Measurements from ENCODE around the gene CPA4.

Gene CPA4

DNA sequence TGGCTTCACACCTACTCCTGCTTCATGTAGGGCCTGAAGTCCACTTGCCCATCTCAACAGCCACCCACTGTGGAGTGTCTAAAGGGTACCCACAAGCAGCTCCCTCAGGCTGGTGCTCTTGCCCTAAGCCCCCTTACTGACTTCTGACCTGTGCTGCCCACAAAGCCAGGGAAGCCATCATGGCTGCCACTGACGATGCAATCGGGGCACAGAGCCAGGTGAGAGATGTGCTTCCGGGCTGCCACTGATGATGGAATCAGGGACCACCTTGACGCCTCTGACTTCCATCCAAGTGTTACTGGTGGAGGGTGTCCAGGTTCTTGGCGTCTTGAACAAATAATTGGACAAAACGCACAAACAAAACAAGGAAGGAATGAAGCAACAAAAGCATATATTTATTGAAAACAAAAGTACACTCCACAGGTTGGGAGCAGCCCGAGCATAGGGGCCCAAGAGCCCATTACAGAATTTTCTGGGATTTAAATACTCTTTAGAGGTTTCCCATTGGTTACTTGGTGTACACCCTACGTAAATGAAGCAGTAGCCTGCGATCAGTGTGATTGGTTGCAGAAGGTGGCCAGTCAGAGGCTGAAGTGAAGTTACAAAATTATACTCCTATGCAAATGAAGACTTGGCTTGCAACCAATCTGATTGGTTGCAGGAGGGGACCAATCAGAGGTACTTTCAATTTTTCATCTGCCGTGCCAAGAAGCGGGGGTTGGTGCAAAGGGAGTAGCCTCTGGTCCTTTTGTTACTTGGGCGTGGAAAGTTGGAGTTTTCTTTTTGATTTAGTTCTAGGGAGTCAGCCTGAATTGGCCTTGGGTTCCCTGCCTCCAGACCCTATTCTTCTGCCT, 21.8 kb upstream of the CPA4 start:
- Histone ChIP-seq H3K4me1 (ENCODE audit: insufficient read depth, insufficient read length) (peaks cover 7% of the 10 kb centered on the region), H3K36me3 (ENCODE audit: insufficient read depth, insufficient read length, low read length) (no peaks in the 10 kb centered on the region), H3K9me3 (ENCODE audit: insufficient read depth, low read length) (no peaks in the 10 kb centered on the region), H3K9ac (ENCODE audit: insufficient read length, low read depth) (no peak overlapping the region), H3K4me3 (ENCODE audit: insufficient read length, low read depth) (no peak overlapping the region), H3K27me3 (ENCODE audit: insufficient read depth, insufficient read length) (no peaks in the 10 kb centered on the region)
- no peak for DNase-seq (ENCODE audit: low read depth, low spot score)
- TF ChIP-seq YY1 (IDR thresholded peaks at IDR 0.05; ENCODE audit: insufficient read depth, insufficient read length) (no peak), SUZ12 (IDR thresholded peaks at IDR 0.05; ENCODE audit: extremely low read depth, insufficient read depth, insufficient read length) (no peak), ZNF274 (IDR thresholded peaks at IDR 0.05; ENCODE audit: low read depth, low read length) (no peak)

DNA sequence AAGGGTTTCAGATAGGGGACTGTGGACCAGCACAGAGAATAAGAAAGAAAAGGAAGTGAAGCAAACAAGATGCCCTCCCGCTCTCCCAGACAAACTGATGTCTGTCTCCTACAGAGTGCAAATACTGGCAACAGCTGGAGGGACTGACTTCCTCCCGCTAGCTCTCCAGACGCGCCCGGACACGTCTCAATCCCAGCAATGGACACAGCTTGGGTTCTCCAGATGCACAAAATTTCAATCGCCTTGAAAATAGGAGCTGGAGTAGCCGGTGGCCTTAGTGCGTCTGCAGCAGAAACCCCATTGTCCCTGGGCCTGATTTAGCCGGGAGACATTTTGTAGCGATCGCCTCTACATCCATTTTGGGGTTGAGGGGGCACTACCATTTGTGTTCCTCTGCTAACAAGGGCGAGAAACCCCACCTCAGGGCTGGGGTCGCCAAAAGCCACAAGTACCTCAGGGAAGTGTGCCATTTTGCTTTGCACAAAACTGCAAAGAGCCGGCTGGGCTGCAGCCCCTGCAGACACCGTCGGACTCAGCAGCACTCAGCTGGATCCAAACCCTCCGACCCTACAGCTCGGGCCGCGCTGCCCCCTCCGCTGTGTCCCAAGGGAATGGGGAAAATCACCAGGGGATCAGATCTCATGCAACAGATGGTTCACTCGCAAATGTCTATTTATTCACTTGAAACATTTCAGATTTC, 20.4 kb upstream of the CPA4 start:
- no peaks in the 10 kb centered on the region for H3K36me3 ChIP-seq (ENCODE audit: insufficient read depth, insufficient read length, low read length)
- no peak for DNase-seq (ENCODE audit: low read depth, low spot score)
- peak overlapping the region; percentile 71 for H3K9ac ChIP-seq (ENCODE audit: insufficient read length, low read depth)
- no peaks in the 10 kb centered on the region for H3K9me3 ChIP-seq (ENCODE audit: insufficient read depth, low read length)
- peak overlapping the region; percentile 24 for H3K4me3 ChIP-seq (ENCODE audit: insufficient read length, low read depth)
- no peaks in the 10 kb centered on the region for H3K27me3 ChIP-seq (ENCODE audit: insufficient read depth, insufficient read length)
- peaks cover 7% of the 10 kb centered on the region for H3K4me1 ChIP-seq (ENCODE audit: insufficient read depth, insufficient read length)
- TF ChIP-seq YY1 (IDR thresholded peaks at IDR 0.05; ENCODE audit: insufficient read depth, insufficient read length) = peak; percentile 45
- no peak for TF ChIP-seq SUZ12 (IDR thresholded peaks at IDR 0.05; ENCODE audit: extremely low read depth, insufficient read depth, insufficient read length)
- no peak for TF ChIP-seq ZNF274 (IDR thresholded peaks at IDR 0.05; ENCODE audit: low read depth, low read length)

DNA sequence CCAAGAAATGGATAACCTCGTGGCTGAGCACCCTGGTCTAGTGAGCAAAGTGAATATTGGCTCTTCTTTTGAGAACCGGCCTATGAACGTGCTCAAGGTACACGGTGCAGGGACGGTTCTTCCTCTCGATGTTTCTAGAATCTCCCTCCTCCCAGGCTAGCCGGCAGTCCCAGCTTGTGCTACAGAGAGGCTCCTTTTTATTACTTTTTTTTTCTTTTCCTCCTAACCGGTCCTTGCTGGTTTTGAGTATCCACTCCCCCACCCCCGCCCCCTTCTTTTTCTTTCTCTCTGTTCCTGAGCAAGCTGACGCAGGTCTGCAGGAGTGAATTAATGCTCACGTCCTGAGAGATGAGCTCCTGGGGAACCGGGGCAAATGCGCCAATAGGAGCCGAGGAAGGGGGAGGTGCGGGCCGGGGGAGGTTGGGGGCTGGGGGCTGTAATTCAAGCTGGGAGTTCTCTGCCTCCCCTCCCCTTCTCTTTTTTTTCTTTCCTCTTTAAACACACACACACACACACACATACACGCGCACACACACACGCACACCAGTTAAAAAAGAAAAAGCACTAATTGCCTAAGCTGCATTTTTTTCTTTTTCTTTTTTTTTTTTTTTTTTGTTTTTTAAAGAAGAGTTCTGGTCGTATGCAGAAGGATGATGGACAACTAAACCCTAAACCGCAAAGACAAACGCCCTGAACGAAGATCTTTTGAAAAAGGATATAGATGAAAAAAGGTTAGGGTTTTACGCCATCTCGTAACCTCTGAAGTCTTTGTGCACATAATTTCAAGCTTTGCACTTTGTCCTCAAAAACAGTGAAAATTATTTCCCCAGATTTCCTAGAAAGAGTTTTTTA, 19.7 kb upstream of the CPA4 start:
- no peaks in the 10 kb centered on the region for H3K27me3 ChIP-seq (ENCODE audit: insufficient read depth, insufficient read length)
- H3K36me3 ChIP-seq (ENCODE audit: insufficient read depth, insufficient read length, low read length) = no peaks in the 10 kb centered on the region
- H3K4me3 ChIP-seq (ENCODE audit: insufficient read length, low read depth) = peak overlapping the region; percentile 33
- DNase-seq (ENCODE audit: low read depth, low spot score) = peak; percentile 94
- H3K4me1 ChIP-seq (ENCODE audit: insufficient read depth, insufficient read length) = peaks cover 7% of the 10 kb centered on the region
- no peaks in the 10 kb centered on the region for H3K9me3 ChIP-seq (ENCODE audit: insufficient read depth, low read length)
- TF ChIP-seq ZNF274 (IDR thresholded peaks at IDR 0.05; ENCODE audit: low read depth, low read length) (no peak), YY1 (IDR thresholded peaks at IDR 0.05; ENCODE audit: insufficient read depth, insufficient read length) (no peak), SUZ12 (IDR thresholded peaks at IDR 0.05; ENCODE audit: extremely low read depth, insufficient read depth, insufficient read length) (no peak)
- H3K9ac ChIP-seq (ENCODE audit: insufficient read length, low read depth) = peak overlapping the region; percentile 71

DNA sequence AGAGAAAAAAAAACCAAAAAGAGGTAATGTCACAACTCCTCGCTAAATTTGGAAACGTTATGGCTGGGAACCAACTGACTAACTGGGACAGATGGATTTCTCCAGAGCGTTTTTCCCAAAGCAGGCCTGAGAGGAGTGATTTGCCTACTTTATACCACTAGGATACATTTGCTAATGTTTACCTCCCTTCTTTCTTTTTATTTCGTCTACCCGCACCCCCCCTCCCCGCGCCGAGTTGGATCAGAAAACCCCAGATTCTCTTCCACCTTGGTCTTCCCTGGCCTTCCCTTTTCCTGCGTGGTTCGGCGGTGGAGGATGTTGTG, 19.1 kb upstream of the CPA4 start:
- Histone ChIP-seq H3K9me3 (ENCODE audit: insufficient read depth, low read length) (no peaks in the 10 kb centered on the region), H3K27me3 (ENCODE audit: insufficient read depth, insufficient read length) (no peaks in the 10 kb centered on the region), H3K4me1 (ENCODE audit: insufficient read depth, insufficient read length) (peaks cover 7% of the 10 kb centered on the region), H3K36me3 (ENCODE audit: insufficient read depth, insufficient read length, low read length) (no peaks in the 10 kb centered on the region), H3K9ac (ENCODE audit: insufficient read length, low read depth) (peak overlapping the region; percentile 62), H3K4me3 (ENCODE audit: insufficient read length, low read depth) (peak overlapping the region; percentile 33)
- no peak for TF ChIP-seq SUZ12 (IDR thresholded peaks at IDR 0.05; ENCODE audit: extremely low read depth, insufficient read depth, insufficient read length)
- no peak for TF ChIP-seq ZNF274 (IDR thresholded peaks at IDR 0.05; ENCODE audit: low read depth, low read length)
- DNase-seq (ENCODE audit: low read depth, low spot score) = no peak

DNA sequence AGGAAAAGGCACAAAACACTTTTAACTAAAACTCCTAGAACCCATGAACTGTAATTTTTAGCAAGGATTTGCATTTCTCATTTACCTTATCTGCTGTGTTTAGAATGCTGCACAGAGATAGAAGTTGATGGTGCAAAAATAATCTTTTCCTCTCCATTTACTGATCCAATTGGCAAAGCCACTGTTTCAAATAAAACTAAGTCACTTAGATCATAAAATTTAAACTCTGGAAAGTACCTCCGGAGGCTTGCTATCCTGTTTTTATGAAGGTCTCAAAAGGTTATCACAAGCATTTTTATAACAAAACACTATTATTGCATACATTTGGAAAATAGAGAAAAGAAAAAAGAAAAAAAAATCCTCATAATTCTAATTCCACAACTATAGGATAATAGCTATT, 18.7 kb upstream of the CPA4 start:
- peaks cover 7% of the 10 kb centered on the region for H3K4me1 ChIP-seq (ENCODE audit: insufficient read depth, insufficient read length)
- H3K36me3 ChIP-seq (ENCODE audit: insufficient read depth, insufficient read length, low read length) = no peaks in the 10 kb centered on the region
- H3K9me3 ChIP-seq (ENCODE audit: insufficient read depth, low read length) = no peaks in the 10 kb centered on the region
- no peak for TF ChIP-seq SUZ12 (IDR thresholded peaks at IDR 0.05; ENCODE audit: extremely low read depth, insufficient read depth, insufficient read length)
- TF ChIP-seq YY1 (IDR thresholded peaks at IDR 0.05; ENCODE audit: insufficient read depth, insufficient read length) = no peak
- no peak for TF ChIP-seq ZNF274 (IDR thresholded peaks at IDR 0.05; ENCODE audit: low read depth, low read length)
- DNase-seq (ENCODE audit: low read depth, low spot score) = no peak
- H3K4me3 ChIP-seq (ENCODE audit: insufficient read length, low read depth) = peak overlapping the region; percentile 33
- peak overlapping the region; percentile 62 for H3K9ac ChIP-seq (ENCODE audit: insufficient read length, low read depth)
- no peaks in the 10 kb centered on the region for H3K27me3 ChIP-seq (ENCODE audit: insufficient read depth, insufficient read length)

DNA sequence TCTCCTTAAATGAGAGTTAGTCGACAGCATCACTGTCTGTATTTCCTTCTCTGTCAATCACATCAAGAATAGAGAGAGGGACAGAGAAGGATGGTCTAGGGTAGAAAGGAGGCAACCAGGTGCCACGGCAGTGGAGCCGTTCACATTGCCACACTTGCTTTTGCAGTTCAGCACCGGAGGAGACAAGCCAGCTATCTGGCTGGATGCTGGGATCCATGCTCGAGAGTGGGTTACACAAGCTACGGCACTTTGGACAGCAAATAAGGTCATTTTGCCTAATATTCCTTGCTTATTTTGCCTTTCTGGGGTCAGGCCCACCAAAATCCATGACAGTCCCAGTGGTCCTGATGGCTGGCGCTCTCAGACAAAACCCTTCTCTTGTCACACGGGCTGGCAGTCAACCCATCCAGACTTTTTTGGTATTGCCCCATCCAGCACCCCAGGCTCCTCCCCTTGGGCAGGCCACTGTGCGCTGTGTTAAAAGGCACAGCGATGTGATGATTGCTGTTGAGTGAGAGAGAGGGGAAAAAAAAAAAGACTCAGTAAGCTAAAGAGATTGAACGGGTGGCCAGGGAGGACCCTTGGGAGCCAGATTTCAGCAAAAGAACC, 17.9 kb upstream of the CPA4 start:
- H3K9ac ChIP-seq (ENCODE audit: insufficient read length, low read depth) = no peak overlapping the region
- H3K4me3 ChIP-seq (ENCODE audit: insufficient read length, low read depth) = no peak overlapping the region
- H3K27me3 ChIP-seq (ENCODE audit: insufficient read depth, insufficient read length) = no peaks in the 10 kb centered on the region
- DNase-seq (ENCODE audit: low read depth, low spot score) = no peak
- H3K4me1 ChIP-seq (ENCODE audit: insufficient read depth, insufficient read length) = peaks cover 7% of the 10 kb centered on the region
- no peak for TF ChIP-seq ZNF274 (IDR thresholded peaks at IDR 0.05; ENCODE audit: low read depth, low read length)
- TF ChIP-seq SUZ12 (IDR thresholded peaks at IDR 0.05; ENCODE audit: extremely low read depth, insufficient read depth, insufficient read length) = no peak
- no peak for TF ChIP-seq YY1 (IDR thresholded peaks at IDR 0.05; ENCODE audit: insufficient read depth, insufficient read length)
- H3K36me3 ChIP-seq (ENCODE audit: insufficient read depth, insufficient read length, low read length) = no peaks in the 10 kb centered on the region
- no peaks in the 10 kb centered on the region for H3K9me3 ChIP-seq (ENCODE audit: insufficient read depth, low read length)

Data from NT2/D1 (cell line).